Peyer's patch (tissue), 4 donors: Measurements from ENCODE around the gene PTOV1. TPM values are rescaled to one million over a fixed set of nuclear protein-coding genes. Genes with fewer than 3 reads are reported as not detected.

Experiments
- DNase-seq, 3 donors: peaks; one replicate each; pipeline ENCODE4 v3.0.0-alpha.2; 2017 to 2019
- H3K27ac ChIP-seq, 4 donors: fragments of 200-600 bp; sonication (generic); one replicate each; pipeline ENCODE4 v1.5.1; 2016 to 2019
- H3K27me3 ChIP-seq, 2 donors: fragments of 200-600 bp; sonication (generic); one replicate each; pipeline ENCODE4 v1.5.1; 2019
- H3K36me3 ChIP-seq, 3 donors: fragments of 200-600 bp; sonication (generic); one replicate each; pipeline ENCODE4 v1.5.1; 2016 to 2019
- H3K4me1 ChIP-seq, 4 donors: fragments of 200-600 bp; sonication (generic); one replicate each; pipeline ENCODE4 v1.5.1; 2016 to 2019
- H3K4me3 ChIP-seq, 4 donors: fragments of 200-600 bp; sonication (generic); 1 replicate in 3 of 4; 2 replicates in 1 of 4; pipeline ENCODE4 v1.5.1; 2016 to 2019; ENCODE audit warnings: mild to moderate bottlenecking in 1 of 4
- H3K9me3 ChIP-seq, 4 donors: fragments of 200-600 bp; sonication (generic); one replicate each; pipeline ENCODE4 v1.5.1; 2016 to 2019; ENCODE audit warnings: mild to moderate bottlenecking in 1 of 4
- CTCF ChIP-seq, 6 experiments: fragments of 450-650 bp in 4 of 6; fragments of 200-600 bp in 2 of 6; sonication (generic) in 1 of 6; IDR thresholded peaks; one replicate each; pipeline ENCODE4 v1.5.1; 2017 to 2019; ENCODE audit warnings: antibody characterized with exemption in 6 of 6, mild to moderate bottlenecking in 3 of 6, moderate library complexity in 1 of 6
- POLR2A ChIP-seq, 2 donors: fragments of 450-650 bp; IDR thresholded peaks; one replicate each; pipeline ENCODE4 v1.5.1; 2017; ENCODE audit warnings: antibody characterized with exemption in 2 of 2, mild to moderate bottlenecking in 2 of 2, moderate library complexity in 2 of 2
- total RNA-seq, 4 donors: library from RNA; depleted of rRNA; stranded (reverse); fragments of >200 nt; gene quantifications; one replicate each; pipeline ENCODE4 v1.1.0, GENCODE V29; 2016

PTOV1 gene
- total RNA-seq, 4 donors from 2014 or later = 80.0 to 153 (median 95.9) TPM

GRCh38 chr19:49887665-49888509 lies 36.9 kb downstream of the PTOV1 start:
- Histone ChIP-seq H3K4me1 (peaks cover 0 to 14% (median 8%) of the 10 kb centered on the region in 4 donors), H3K27ac (no peak overlapping the region), H3K4me3 (no peak overlapping the region), H3K9me3 (no peaks in the 10 kb centered on the region), H3K27me3 (no peaks in the 10 kb centered on the region), H3K36me3 (peaks cover 0 to 40% (median 0%) of the 10 kb centered on the region in 3 donors)
- no peak for DNase-seq
- no peak for TF ChIP-seq CTCF (IDR thresholded peaks at IDR 0.05)
- TF ChIP-seq POLR2A (IDR thresholded peaks at IDR 0.05) = no peak

- no peak for DNase-seq
- Histone ChIP-seq H3K27me3 (no peaks in the 10 kb centered on the region), H3K9me3 (no peaks in the 10 kb centered on the region), H3K4me1 (peaks cover 0 to 14% (median 8%) of the 10 kb centered on the region in 4 donors), H3K27ac (no peak overlapping the region), H3K4me3 (no peak overlapping the region), H3K36me3 (peaks cover 0 to 34% (median 0%) of the 10 kb centered on the region in 3 donors)
- TF ChIP-seq CTCF (IDR thresholded peaks at IDR 0.05) = no peak
- TF ChIP-seq POLR2A (IDR thresholded peaks at IDR 0.05) = no peak
Observed at GRCh38 chr19:49888510-49888824, 37.5 kb downstream of the PTOV1 start.

GRCh38 chr19:49889038-49889686 lies 38.2 kb downstream of the PTOV1 start:
- no peak for DNase-seq
- no peaks in the 10 kb centered on the region for H3K27me3 ChIP-seq
- H3K4me3 ChIP-seq = no peak overlapping the region
- no peaks in the 10 kb centered on the region for H3K9me3 ChIP-seq
- TF ChIP-seq CTCF (IDR thresholded peaks at IDR 0.05) (no peak), POLR2A (IDR thresholded peaks at IDR 0.05) (no peak)
- no peak overlapping the region for H3K27ac ChIP-seq
- peaks cover 0 to 27% (median 0%) of the 10 kb centered on the region in 3 donors for H3K36me3 ChIP-seq
- peaks cover 0 to 14% (median 8%) of the 10 kb centered on the region in 4 donors for H3K4me1 ChIP-seq

- Histone ChIP-seq H3K4me3 (peak overlapping the region; percentile 36 to 52 (median 43)), H3K9me3 (no peaks in the 10 kb centered on the region), H3K4me1 (peaks cover 0 to 14% (median 8%) of the 10 kb centered on the region in 4 donors), H3K27me3 (no peaks in the 10 kb centered on the region), H3K27ac (peak overlapping the region in 2 of 4 donors; percentile 25 to 63), H3K36me3 (peaks cover 0 to 20% (median 0%) of the 10 kb centered on the region in 3 donors)
- TF ChIP-seq POLR2A (IDR thresholded peaks at IDR 0.05) (no peak), CTCF (IDR thresholded peaks at IDR 0.05) (peak; percentile 72 to 82 (median 76))
- DNase-seq = peak; percentile 70 to 87 (median 82)
Observed at GRCh38 chr19:49889687-49890348, 38.9 kb downstream of the PTOV1 start.
